ENCODE measurements around the gene GDF11.

GRCh38 chr12:55797068-55797467, 54.1 kb downstream of the GDF11 start:
- TF ChIP-seq CTCF (IDR thresholded peaks at IDR 0.05) = peak; percentile 35 to 60 (median 45)
- TF ChIP-seq POLR2A (IDR thresholded peaks at IDR 0.05) = no peak
